IMR-90 (cell line): Measurements from ENCODE around the gene DNAJC25. TPM values are rescaled to one million over a fixed set of nuclear protein-coding genes. Genes with fewer than 3 reads are reported as not detected.

Source experiments
- ATAC-seq: fragments of 200-7000 bp; cut with Tn5 transposase; 2 replicates; pipeline ENCODE4 v1.9.1; 2020; ENCODE audit warnings: low read depth, mild to moderate bottlenecking, moderate library complexity
- BruUV-seq: library from RNA; stranded (reverse); fragments of 400-500 nt; replicated peaks from 2 replicates; lab custom pipeline; 2021; lab: Mats Ljungman, UMichigan
- CTCF ChIA-PET: fragments of 300-600 bp; formaldehyde crosslinking; extraction: SDS; loops from one replicate; lab custom pipeline; 2021; ENCODE audit warnings: antibody characterized with exemption; lab: Yijun Ruan, JAX
- POLR2A ChIA-PET: fragments of 300-600 bp; sonication (Branson Sonifier 250); formaldehyde crosslinking; loops from one replicate; lab custom pipeline; 2022; ENCODE audit warnings: antibody characterized with exemption; ENCODE audit not compliant: unreplicated experiment; lab: Charles Lee
- DNase-seq: peaks from one replicate; pipeline ENCODE4 v3.0.0; 2013
- H2AFZ ChIP-seq: replicated peaks from 2 replicates; pipeline ENCODE3; 2013; ENCODE audit warnings: low read length, mild to moderate bottlenecking; ENCODE audit not compliant: poor library complexity
- H2AK5ac ChIP-seq: 2 replicates; pipeline ENCODE4 v1.6.1; 2013; ENCODE audit warnings: low read depth, low read length, inconsistent platforms
- H2AK9ac ChIP-seq: replicated peaks from 2 replicates; pipeline ENCODE3; 2013; ENCODE audit warnings: mild to moderate bottlenecking, low read depth, low read length, moderate library complexity; ENCODE audit not compliant: poor library complexity
- H2BK120ac ChIP-seq: 2 replicates; pipeline ENCODE4 v1.6.1; 2013; ENCODE audit warnings: low read depth, low read length, inconsistent platforms
- H2BK15ac ChIP-seq: 3 replicates; pipeline ENCODE4 v1.6.1; 2013; ENCODE audit warnings: low read depth, low read length, inconsistent platforms
- H2BK20ac ChIP-seq: 2 replicates; pipeline ENCODE4 v1.6.1; 2013; ENCODE audit warnings: low read depth, mild to moderate bottlenecking, inconsistent platforms, low read length, moderate library complexity
- H2BK5ac ChIP-seq: 2 replicates; pipeline ENCODE4 v1.6.1; 2013; ENCODE audit warnings: mild to moderate bottlenecking, low read depth, low read length, inconsistent platforms; ENCODE audit not compliant: poor library complexity, severe bottlenecking
- H3K14ac ChIP-seq: replicated peaks from 2 replicates; pipeline ENCODE4 v1.6.1; 2013; ENCODE audit warnings: low read depth, low read length, inconsistent platforms
- H3K18ac ChIP-seq: 2 replicates; pipeline ENCODE4 v1.6.1; 2013; ENCODE audit warnings: low read depth, low read length, control low read depth
- H3K23ac ChIP-seq: 2 replicates; pipeline ENCODE4 v1.6.1; 2013; ENCODE audit warnings: low read depth, low read length, inconsistent platforms
- H3K27ac ChIP-seq: 2 replicates; pipeline ENCODE4 v1.5.1; 2013; ENCODE audit warnings: mild to moderate bottlenecking, control low read depth, low read length; ENCODE audit not compliant: insufficient read depth
- H3K27me3 ChIP-seq: 2 replicates; pipeline ENCODE4 v1.6.1; 2013; ENCODE audit warnings: low read length; ENCODE audit not compliant: control insufficient read depth, insufficient read depth
- H3K36me3 ChIP-seq: 2 replicates; pipeline ENCODE4 v1.6.1; 2013; ENCODE audit warnings: low read length, mixed read lengths; ENCODE audit not compliant: control insufficient read depth, insufficient read depth
- H3K4ac ChIP-seq: 2 replicates; pipeline ENCODE4 v1.6.1; 2013; ENCODE audit warnings: low read depth, low read length, inconsistent platforms
- H3K4me1 ChIP-seq: 2 replicates; pipeline ENCODE4 v1.6.1; 2013; ENCODE audit warnings: low read length, mixed read lengths; ENCODE audit not compliant: control insufficient read depth, insufficient read depth
- H3K4me2 ChIP-seq: 2 replicates; pipeline ENCODE4 v1.6.1; 2013; ENCODE audit warnings: low read depth, mild to moderate bottlenecking, control low read depth, low read length, moderate library complexity
- H3K4me3 ChIP-seq: 2 replicates; pipeline ENCODE4 v1.5.1; 2013; ENCODE audit warnings: low read depth, mild to moderate bottlenecking, control low read depth, low read length, moderate library complexity; ENCODE audit not compliant: insufficient read depth
- H3K56ac ChIP-seq: 2 replicates; pipeline ENCODE4 v1.6.1; 2013; ENCODE audit warnings: low read length, inconsistent platforms; ENCODE audit not compliant: insufficient read depth; ENCODE audit errors: extremely low read depth
- H3K79me1 ChIP-seq, 2 experiments: 2 replicates each; pipeline ENCODE4 v1.6.1; 2013; ENCODE audit warnings: low read length in 2 of 2, inconsistent platforms in 1 of 2, low read depth in 1 of 2
- H3K9ac ChIP-seq: 2 replicates; pipeline ENCODE4 v1.6.1; 2013; ENCODE audit warnings: low read depth, low read length, control low read depth
- H3K9me1 ChIP-seq: 2 replicates; pipeline ENCODE4 v1.6.1; 2013; ENCODE audit warnings: low read length, inconsistent platforms; ENCODE audit not compliant: insufficient read depth
- H3K9me3 ChIP-seq: 2 replicates; pipeline ENCODE4 v1.6.1; 2013; ENCODE audit warnings: low read length; ENCODE audit not compliant: control insufficient read depth, insufficient read depth
- H4K20me1 ChIP-seq: 2 replicates; pipeline ENCODE4 v1.6.1; 2013; ENCODE audit warnings: low read length, inconsistent platforms; ENCODE audit not compliant: insufficient read depth
- H4K5ac ChIP-seq: 2 replicates; pipeline ENCODE4 v1.6.1; 2013; ENCODE audit warnings: mild to moderate bottlenecking, low read depth, low read length, control low read depth
- H4K8ac ChIP-seq, 2 experiments: 2 replicates each; pipeline ENCODE4 v1.6.1; 2013; ENCODE audit warnings: low read depth in 2 of 2, low read length in 2 of 2, control low read depth in 1 of 2, inconsistent platforms in 1 of 2
- H4K91ac ChIP-seq: 2 replicates; pipeline ENCODE4 v1.6.1; 2013; ENCODE audit warnings: low read depth, low read length, inconsistent platforms; ENCODE audit not compliant: insufficient read depth
- MAZ ChIP-seq: IDR thresholded peaks from 2 replicates; pipeline ENCODE4 v1.6.1; 2012; ENCODE audit warnings: low read depth, mild to moderate bottlenecking, low read length, improper control_type of control experiment, moderate library complexity, borderline replicate concordance
- POLR2A ChIP-seq: IDR thresholded peaks from 2 replicates; pipeline ENCODE4 v1.6.1; 2012; ENCODE audit warnings: mild to moderate bottlenecking, low read depth, low read length
- RCOR1 ChIP-seq: IDR thresholded peaks from 2 replicates; pipeline ENCODE4 v1.6.1; 2012; ENCODE audit warnings: mild to moderate bottlenecking, low read length, improper control_type of control experiment; ENCODE audit not compliant: insufficient replicate concordance
- WGBS, 2 experiments: methylation state at CpG; one replicate each; pipeline versions ENCODE4 v1.1.5 to v1.1.7; 2013; ENCODE audit warnings: missing lambda C conversion rate in 2 of 2; ENCODE audit not compliant: insufficient read length in 1 of 2; ENCODE audit errors: extremely low coverage in 2 of 2; 5-methylcytosine and 5-hydroxymethylcytosine counted together
- dilution Hi-C: fragments of 300-500 bp; cut with HindIII; formaldehyde crosslinking; loops from one replicate; pipeline ENCODE4 v1.14.3; 2018; ENCODE audit warnings: low sequenced_read_pairs; ENCODE audit not compliant: unreplicated experiment
- in situ Hi-C: fragments of 300-500 bp; cut with MboI; formaldehyde crosslinking; loops from 3 replicates; pipeline ENCODE4 v1.14.3; 2019; ENCODE audit warnings: low sequenced_read_pairs, inconsistent platforms, mixed read lengths
- intact Hi-C: fragments of 100-400 bp; cut with micrococcal nuclease; formaldehyde crosslinking; loops from 2 replicates; pipeline ENCODE4 v1.10.0; 2022
- polyA plus RNA-seq, 3 experiments: library from polyadenylated mRNA; depleted of rRNA; stranded (reverse); fragments of >200 nt; gene quantifications; 2 replicates each; pipeline ENCODE4 v1.2.3, GENCODE V29; 2012; ENCODE audit warnings: low replicate concordance in 1 of 3
- total RNA-seq: library from RNA; depleted of rRNA; stranded (reverse); fragments of >200 nt; gene quantifications from 2 replicates; pipeline ENCODE4 v1.2.3, GENCODE V29; 2012

Gene DNAJC25
- total and polyA plus RNA-seq, 2 of the 4 experiments (the other 2 are of a cell fraction) = 3.2 to 6.6 TPM

DNA sequence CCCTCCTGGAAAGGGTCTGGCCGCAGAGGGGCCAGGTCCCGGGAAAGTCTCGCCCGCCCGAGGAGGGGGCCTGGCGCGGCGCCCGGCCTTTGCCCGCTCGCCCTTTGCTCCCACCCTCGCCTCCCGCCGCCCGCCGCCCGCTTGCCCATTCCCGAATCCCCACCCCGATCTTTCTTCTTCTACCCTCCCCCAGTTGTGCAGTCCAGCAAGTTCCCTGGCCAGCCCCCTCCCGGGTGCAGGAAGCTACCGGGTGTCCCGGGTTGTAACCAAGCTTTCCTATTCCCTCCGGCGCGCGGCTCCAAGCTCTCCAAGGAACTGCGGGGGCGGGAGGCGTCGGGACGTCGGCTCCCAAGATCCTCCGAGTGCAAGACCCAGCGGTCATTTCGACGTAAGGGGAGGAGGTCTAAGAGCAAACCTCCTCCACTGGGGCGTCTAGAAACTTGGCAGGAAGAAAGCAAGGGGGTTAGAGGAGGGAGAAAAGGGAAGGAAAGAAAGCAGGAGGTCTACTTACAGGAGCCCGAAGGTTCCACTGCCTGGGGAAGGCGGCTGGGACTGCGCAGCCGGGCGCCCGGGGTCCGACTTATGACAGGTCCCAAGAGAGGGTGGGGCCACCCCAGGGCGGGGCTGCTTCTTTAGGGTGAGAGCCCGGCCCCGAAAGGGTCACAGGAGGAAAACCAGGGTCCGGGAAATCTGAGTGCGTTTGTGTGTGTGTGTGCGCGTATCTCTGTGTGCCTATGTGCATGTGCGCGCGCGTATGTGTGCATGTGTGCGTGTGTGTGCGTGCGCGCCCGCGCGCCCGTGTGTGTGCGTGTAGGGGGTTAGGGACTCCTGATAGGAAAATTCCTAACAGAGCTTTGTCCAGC is 31.8 kb upstream of the DNAJC25 start, which contains the start of gene PTGR1:
PTGR1 (minus strand) TSS at position 556 of the 863 bp plus-strand sequence. CDS start 2,225 bp downstream, outside the sequence.
- H3K9me3 ChIP-seq = no peaks in the 10 kb centered on the region
- H4K5ac ChIP-seq = peak within 1 kb of the TSS; percentile 65
- H4K20me1 ChIP-seq = no peaks in the 10 kb centered on the region
- peak within 1 kb of the TSS; percentile 65 for H2BK5ac ChIP-seq
- H3K18ac ChIP-seq = peak within 1 kb of the TSS; percentile 44
- peak within 1 kb of the TSS; percentile 61 for H3K27ac ChIP-seq
- peak within 1 kb of the TSS; percentile 75; the same call in 1 of the 2 replicates for H3K56ac ChIP-seq
- DNase-seq = peak; percentile 89
- H3K9me1 ChIP-seq = peaks cover 10% of the 10 kb centered on the region; the same call in 1 of the 2 replicates
- intact Hi-C loops (loop anchor here (2.0 to 10.0 kb wide), 2 partner anchors 295 to 475 kb away; partner anchors contain the start of gene UGCG), dilution Hi-C loops (no loop called here), in situ Hi-C loops (no loop called here)
- H4K91ac ChIP-seq = peak within 1 kb of the TSS; percentile 83
- H3K4me1 ChIP-seq = 0 out of 2 replicates have a peak, but pooled peaks cover 2% of the 10 kb centered on the region
- peaks cover 9 to 43% of the 10 kb centered on the region in 2 experiments for H3K79me1 ChIP-seq
- BruUV-seq = no TSS peak
- H3K4me2 ChIP-seq = peak within 1 kb of the TSS; percentile 78
- no peaks in the 10 kb centered on the region for H3K27me3 ChIP-seq
- WGBS, 2 experiments = 0% methylated on average over 17 of the region's 64 CpGs; no CpG with 5 or more reads in 1 of the 2 experiments
- peak within 1 kb of the TSS; percentile 70 for H2AK5ac ChIP-seq
- peak within 1 kb of the TSS; percentile 92 for H3K9ac ChIP-seq
- H2AFZ ChIP-seq = peak within 1 kb of the TSS; percentile 96
- peak within 1 kb of the TSS; percentile 88 for H3K4ac ChIP-seq
- ChIA-PET POLR2A (interaction anchor here (0.6 kb wide), 1 partner anchor 569 kb away, joined by 3 read pairs; no protein-coding TSS in a partner anchor), CTCF (interaction anchor here (0.5 to 2.5 kb wide), 3 partner anchors 22 to 1907 kb away, joined by 3 to 5 read pairs (median 3); no protein-coding TSS in a partner anchor)
- peaks cover 12% of the 10 kb centered on the region for H3K36me3 ChIP-seq
- H2BK15ac ChIP-seq = no peak within 1 kb of the TSS
- peak within 1 kb of the TSS; percentile 92 for H2AK9ac ChIP-seq
- TF ChIP-seq RCOR1 (no peak), POLR2A (peak; percentile 45; the same call in 1 of the 2 replicates), MAZ (0 out of 2 replicates have a peak, but pooled peaks have one; percentile 9)
- H3K23ac ChIP-seq = peak within 1 kb of the TSS; percentile 95
- H2BK20ac ChIP-seq = no peak within 1 kb of the TSS; the same call in 1 of the 2 replicates
- H3K4me3 ChIP-seq = peak within 1 kb of the TSS; percentile 57
- H4K8ac ChIP-seq = peak within 1 kb of the TSS; percentile 69 to 86
- ATAC-seq = peak; percentile 87
- H3K14ac ChIP-seq = peak within 1 kb of the TSS; percentile 94
- peak within 1 kb of the TSS; percentile 38; the same call in 1 of the 2 replicates for H2BK120ac ChIP-seq
